ENCODE results near the gene SLC5A1.

Gene SLC5A1

GRCh38 chr22:32097018-32097417 is 54.0 kb downstream of the SLC5A1 start:
- TF ChIP-seq REST (IDR thresholded peaks at IDR 0.05; ENCODE audit: low read depth) (no peak), RAD21 (IDR thresholded peaks at IDR 0.05; ENCODE audit: low read depth) (no peak), USF1 (IDR thresholded peaks at IDR 0.05) (no peak), TAF1 (IDR thresholded peaks at IDR 0.05; ENCODE audit: low read depth) (no peak), CEBPB (IDR thresholded peaks at IDR 0.05) (no peak)

- no peak for TF ChIP-seq EP300 (IDR thresholded peaks at IDR 0.05; ENCODE audit: borderline replicate concordance)
- TF ChIP-seq NFIC (IDR thresholded peaks at IDR 0.05) = no peak
- no peak for TF ChIP-seq CEBPB (IDR thresholded peaks at IDR 0.05)
- no peak for TF ChIP-seq MAX (IDR thresholded peaks at IDR 0.05)
- TF ChIP-seq EGR1 (IDR thresholded peaks at IDR 0.05) = no peak
- TF ChIP-seq CREB1 (IDR thresholded peaks at IDR 0.05; ENCODE audit: low read depth) = no peak
- no peak for TF ChIP-seq FOXM1 (IDR thresholded peaks at IDR 0.05; ENCODE audit: borderline replicate concordance, low read depth)
- TF ChIP-seq USF1 (IDR thresholded peaks at IDR 0.05) = no peak
- no peak for TF ChIP-seq RAD21 (IDR thresholded peaks at IDR 0.05; ENCODE audit: low read depth)
- TF ChIP-seq TCF12 (IDR thresholded peaks at IDR 0.05; ENCODE audit: low read depth) = no peak
- TF ChIP-seq TEAD4 (IDR thresholded peaks at IDR 0.05) = no peak
- no peak for TF ChIP-seq TAF1 (IDR thresholded peaks at IDR 0.05; ENCODE audit: low read depth)
- no peak for TF ChIP-seq ZBTB7A (IDR thresholded peaks at IDR 0.05; ENCODE audit: low read depth)
- no peak for TF ChIP-seq REST (IDR thresholded peaks at IDR 0.05; ENCODE audit: low read depth)
- no peak for TF ChIP-seq YY1 (IDR thresholded peaks at IDR 0.05; ENCODE audit: low read depth)
Observed at GRCh38 chr22:32097881-32098499, 54.9 kb downstream of the SLC5A1 start.

- TF ChIP-seq TCF12 (IDR thresholded peaks at IDR 0.05; ENCODE audit: low read depth) (no peak), CEBPB (IDR thresholded peaks at IDR 0.05) (no peak)
Observed at GRCh38 chr22:32100711-32101110, 57.6 kb downstream of the SLC5A1 start.

GRCh38 chr22:32103658-32104315 is 60.7 kb downstream of the SLC5A1 start:
- no peak for TF ChIP-seq CREB1 (IDR thresholded peaks at IDR 0.05; ENCODE audit: low read depth)
- TF ChIP-seq RAD21 (IDR thresholded peaks at IDR 0.05; ENCODE audit: low read depth) = peak; percentile 42

GRCh38 chr22:32106930-32107329 is 63.9 kb downstream of the SLC5A1 start:
- no peak for TF ChIP-seq TAF1 (IDR thresholded peaks at IDR 0.05; ENCODE audit: low read depth)
- TF ChIP-seq REST (IDR thresholded peaks at IDR 0.05; ENCODE audit: low read depth) = peak; percentile 96

GRCh38 chr22:32112380-32112779 is 69.3 kb downstream of the SLC5A1 start:
- TF ChIP-seq REST (IDR thresholded peaks at IDR 0.05; ENCODE audit: low read depth) (no peak), CREB1 (IDR thresholded peaks at IDR 0.05; ENCODE audit: low read depth) (no peak), ZBTB7A (IDR thresholded peaks at IDR 0.05; ENCODE audit: low read depth) (no peak), EGR1 (IDR thresholded peaks at IDR 0.05) (no peak), CEBPB (IDR thresholded peaks at IDR 0.05) (no peak), RAD21 (IDR thresholded peaks at IDR 0.05; ENCODE audit: low read depth) (no peak), USF1 (IDR thresholded peaks at IDR 0.05) (no peak), FOXM1 (IDR thresholded peaks at IDR 0.05; ENCODE audit: borderline replicate concordance, low read depth) (no peak), TCF12 (IDR thresholded peaks at IDR 0.05; ENCODE audit: low read depth) (no peak), YY1 (IDR thresholded peaks at IDR 0.05; ENCODE audit: low read depth) (no peak)

Data from Ishikawa (cell line).